GM18909 (cell line): Measurements from ENCODE around the gene MUC2.

ENCODE experiments used
- ATAC-seq: cut with Tn5 transposase; IDR thresholded peaks from one replicate; pipeline ENCODE4 v1.9.1; 2021; ENCODE audit warnings: mild to moderate bottlenecking; ENCODE audit not compliant: unreplicated experiment, poor library complexity

Gene MUC2

GRCh38 chr11:1074244-1075221 lies at the start of gene MUC2:
Gene MUC2, plus strand, starts transcription at chr11:1074874.
- no peak for ATAC-seq

GRCh38 chr11:1025410-1026162 lies 49.1 kb upstream of the MUC2 start:
- no peak for ATAC-seq

- ATAC-seq: no peak
Observed at GRCh38 chr11:1026163-1026450, 48.6 kb upstream of the MUC2 start.

GRCh38 chr11:1026641-1027482 lies 47.8 kb upstream of the MUC2 start:
- no peak for ATAC-seq

- no peak for ATAC-seq
Observed at GRCh38 chr11:1027483-1028290, 47.0 kb upstream of the MUC2 start.

- ATAC-seq: no peak
Observed at GRCh38 chr11:1028291-1028540, 46.5 kb upstream of the MUC2 start.

- no peak for ATAC-seq
Observed at GRCh38 chr11:1028616-1029015, 46.1 kb upstream of the MUC2 start.

GRCh38 chr11:1029051-1029450 lies 45.6 kb upstream of the MUC2 start:
- no peak for ATAC-seq

- no peak for ATAC-seq
Observed at GRCh38 chr11:1029654-1030053, 45.0 kb upstream of the MUC2 start.

GRCh38 chr11:1030086-1030485 lies 44.6 kb upstream of the MUC2 start:
- no peak for ATAC-seq

- no peak for ATAC-seq
Observed at GRCh38 chr11:1030556-1030955, 44.1 kb upstream of the MUC2 start.

- ATAC-seq: no peak
Observed at GRCh38 chr11:1031121-1031899, 43.4 kb upstream of the MUC2 start.

GRCh38 chr11:1032310-1032891 lies 42.3 kb upstream of the MUC2 start:
- no peak for ATAC-seq

GRCh38 chr11:1033016-1033798 lies 41.5 kb upstream of the MUC2 start:
- ATAC-seq: no peak

- ATAC-seq: no peak
Observed at GRCh38 chr11:1034001-1034400, 40.7 kb upstream of the MUC2 start.

- no peak for ATAC-seq
Observed at GRCh38 chr11:1034456-1035295, 40.0 kb upstream of the MUC2 start.

- no peak for ATAC-seq
Observed at GRCh38 chr11:1035577-1036283, 38.9 kb upstream of the MUC2 start.
